ENCODE measurements around the gene KLHL10.
"Not testable (repeated sequence)": the region's sequence is repeated elsewhere in the genome, so short reads cannot be mapped to it uniquely, and the experiment has no call there.

KLHL10 gene

DNA sequence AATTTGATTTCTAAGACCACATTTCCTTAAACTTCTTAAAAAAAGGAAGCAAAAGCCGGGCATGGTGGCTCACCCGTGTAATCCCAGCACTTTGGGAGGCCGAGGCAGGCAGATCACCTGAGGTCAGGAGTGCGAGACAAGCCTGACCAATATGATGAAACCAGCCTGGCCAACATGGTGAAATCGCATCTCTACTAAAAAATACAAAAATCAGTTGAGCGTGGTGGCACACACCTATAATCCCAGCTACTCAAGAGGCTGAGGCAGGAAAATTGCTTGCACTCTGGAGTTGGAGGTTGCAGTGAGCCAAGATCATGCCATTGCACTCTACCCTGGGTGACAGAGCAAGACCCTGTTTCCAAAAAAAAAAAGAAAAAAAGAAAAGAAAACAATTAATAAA, 3.2 kb downstream of the KLHL10 start:
- not testable (repeated sequence) for DNase-seq (ENCODE audit: low read depth, low spot score); H3K4me3 ChIP-seq (ENCODE audit: low read length)

DNA sequence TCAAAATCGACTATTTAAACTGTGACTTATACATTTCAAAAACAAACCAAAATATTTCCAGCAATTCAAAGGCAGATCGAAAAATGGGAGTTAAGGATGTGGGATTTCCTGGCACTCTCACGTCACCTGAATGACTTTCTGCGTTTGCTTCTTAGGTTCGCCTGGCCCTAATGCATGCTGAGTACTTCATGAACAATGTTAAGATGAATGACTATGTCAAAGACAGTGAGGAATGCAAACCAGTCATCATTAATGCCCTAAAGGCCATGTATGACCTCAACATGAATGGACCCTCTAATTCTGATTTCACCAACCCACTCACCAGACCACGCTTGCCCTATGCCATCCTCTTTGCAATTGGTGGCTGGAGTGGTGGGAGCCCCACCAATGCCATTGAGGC, 7.3 kb downstream of the KLHL10 start:
- H3K4me3 ChIP-seq (ENCODE audit: low read length) = no peak overlapping the region
- DNase-seq (ENCODE audit: low read depth, low spot score) = no peak

DNA sequence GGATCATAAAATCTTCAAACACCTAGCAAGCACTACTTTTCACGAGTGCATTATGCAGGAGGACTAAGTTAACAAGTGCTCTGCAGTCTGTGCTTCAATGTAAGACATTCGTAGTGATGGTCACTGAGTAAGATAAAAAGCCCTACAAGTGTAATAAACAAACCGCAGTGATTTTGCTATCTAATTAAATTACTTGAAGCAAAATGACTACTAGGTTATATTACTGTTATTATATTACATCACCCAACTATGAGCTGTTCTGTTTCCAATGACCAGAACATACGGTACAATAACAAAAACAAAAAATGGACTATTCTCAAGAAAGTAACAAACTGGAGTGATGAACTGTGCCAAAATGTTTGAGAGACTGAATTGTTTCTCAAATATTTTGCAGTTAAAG, 11.2 kb downstream of the KLHL10 start:
- H3K4me3 ChIP-seq (ENCODE audit: low read length) = no peak overlapping the region
- no peak for DNase-seq (ENCODE audit: low read depth, low spot score)

DNA sequence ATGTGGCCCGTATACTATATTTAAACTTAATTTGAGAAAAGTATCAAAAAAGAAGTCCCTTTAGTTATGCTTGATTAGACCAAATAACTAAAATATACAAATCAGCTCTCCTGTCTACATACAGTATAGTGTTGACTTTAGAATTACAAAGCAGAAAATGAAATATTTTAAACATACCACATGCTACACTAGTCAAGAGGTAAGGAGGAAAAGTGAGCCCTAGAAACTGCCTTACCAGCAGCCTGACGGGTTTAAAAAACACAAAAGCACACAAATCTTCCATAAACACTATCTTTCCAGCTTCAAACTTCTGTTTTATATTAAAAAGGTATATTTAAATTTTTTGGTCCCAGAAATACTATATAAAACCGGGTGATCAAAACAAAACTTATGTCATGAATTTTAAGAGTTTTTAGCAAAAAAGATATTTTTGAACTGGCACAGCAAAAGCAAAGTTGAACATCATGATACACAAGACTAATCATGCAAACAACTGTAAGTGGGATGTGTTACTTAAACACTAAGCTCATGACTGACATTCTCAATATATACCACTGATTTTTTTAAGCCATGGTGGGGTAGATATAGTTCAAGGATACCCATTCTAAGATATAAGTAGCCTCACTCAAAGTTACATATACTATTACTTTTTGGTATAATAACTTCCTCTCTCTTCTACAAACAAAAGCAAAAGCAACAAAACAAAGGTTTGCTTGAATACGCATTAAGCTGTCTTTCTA, 11.8 kb downstream of the KLHL10 start:
- H3K4me3 ChIP-seq (ENCODE audit: low read length) = no peak overlapping the region
- DNase-seq (ENCODE audit: low read depth, low spot score) = no peak

DNA sequence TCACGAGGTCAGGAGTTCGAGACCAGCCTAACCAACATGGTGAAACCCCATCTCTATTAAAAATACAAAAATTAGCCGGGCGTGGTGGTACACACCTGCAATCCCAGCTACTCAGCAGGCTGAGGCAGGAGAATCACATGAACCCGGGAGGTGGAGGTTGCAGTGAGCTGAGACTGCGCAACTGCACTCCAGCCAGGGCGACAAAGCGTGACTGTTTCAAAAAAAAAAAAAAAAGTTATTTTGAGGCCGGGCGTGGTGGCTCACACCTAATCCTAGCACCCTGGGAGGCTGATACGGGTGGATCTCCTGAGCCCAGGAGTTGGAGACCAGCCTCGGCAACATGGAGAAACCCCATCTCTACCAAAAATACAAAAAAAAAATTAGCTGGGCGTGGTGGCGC, 13.8 kb downstream of the KLHL10 start:
- DNase-seq (ENCODE audit: low read depth, low spot score); H3K4me3 ChIP-seq (ENCODE audit: low read length): not testable (repeated sequence)

DNA sequence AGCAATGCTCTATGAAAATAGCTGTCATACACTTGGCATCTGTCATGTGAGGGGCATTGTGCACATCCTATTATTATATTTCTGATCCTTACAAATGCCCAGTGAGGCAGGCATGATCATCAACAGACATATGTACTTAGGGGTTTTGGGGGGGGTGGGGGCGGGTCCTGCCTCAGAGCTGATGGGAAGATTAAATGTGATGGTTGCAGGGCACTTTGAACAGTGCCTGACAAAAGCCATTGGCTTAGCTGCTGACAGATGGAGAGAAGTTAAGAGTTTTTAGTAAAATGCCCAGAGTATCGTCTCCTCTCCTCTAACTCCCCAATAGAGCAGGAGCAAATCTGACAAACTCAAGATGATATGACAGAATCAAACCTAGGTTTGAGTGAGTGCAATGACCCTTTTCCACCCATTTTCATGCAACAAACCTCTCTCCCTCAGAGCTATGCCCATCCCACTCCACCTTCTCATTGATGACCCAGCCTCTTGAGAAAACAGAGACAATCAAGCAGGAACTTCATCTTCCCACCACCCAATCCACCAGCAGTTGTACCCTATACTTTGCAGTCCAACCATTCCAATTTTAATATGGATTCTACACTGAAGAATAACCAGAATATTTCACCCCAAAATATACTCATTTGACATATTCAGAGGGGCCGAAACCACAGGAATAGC, 22.8 kb downstream of the KLHL10 start:
- no peak overlapping the region for H3K4me3 ChIP-seq (ENCODE audit: low read length)

DNA sequence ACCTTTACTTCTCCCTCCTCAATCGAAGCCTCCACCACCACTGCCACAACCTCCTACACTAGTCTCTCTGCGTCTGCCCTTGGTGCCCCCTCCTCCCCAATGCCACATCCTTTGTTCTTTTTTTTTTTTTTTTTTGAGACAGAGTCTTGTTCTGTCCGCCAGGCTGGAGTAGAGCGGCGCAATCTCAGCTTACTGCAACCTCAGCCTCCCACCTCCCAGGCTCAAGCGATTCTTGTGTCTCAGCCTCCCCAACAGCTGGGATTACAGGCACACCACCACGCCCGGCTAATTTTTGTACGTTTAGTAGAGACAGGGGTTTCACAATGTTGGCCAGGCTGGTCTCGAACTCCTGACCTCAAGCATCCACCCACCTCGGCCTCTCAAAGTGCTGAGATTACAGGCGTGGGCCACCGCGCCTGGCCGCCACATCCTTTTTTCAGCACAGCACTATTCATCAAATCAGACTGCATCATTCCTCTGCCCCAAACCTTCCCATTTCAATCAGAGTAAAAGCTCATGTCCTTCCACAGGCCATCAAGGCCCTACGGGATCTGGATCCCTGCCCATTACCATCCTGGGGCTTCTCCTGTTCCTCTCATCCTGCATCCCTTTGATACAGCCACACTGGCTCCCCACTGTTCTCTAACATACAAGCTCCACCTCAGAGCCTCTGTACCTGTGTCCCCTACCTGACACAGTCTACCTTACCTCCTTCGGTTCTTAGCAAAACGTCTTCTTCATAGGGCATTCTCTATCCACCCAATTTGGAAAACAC, 25.6 kb downstream of the KLHL10 start:
- DNase-seq (ENCODE audit: low read depth, low spot score) = peak; percentile 45
- no peak overlapping the region; the same call in 1 of the 2 replicates for H3K4me3 ChIP-seq (ENCODE audit: low read length)

More for the DNA sequence above, 22.8 kb downstream of the KLHL10 start:
- DNase-seq (ENCODE audit: low read depth, low spot score) = no peak

DNA sequence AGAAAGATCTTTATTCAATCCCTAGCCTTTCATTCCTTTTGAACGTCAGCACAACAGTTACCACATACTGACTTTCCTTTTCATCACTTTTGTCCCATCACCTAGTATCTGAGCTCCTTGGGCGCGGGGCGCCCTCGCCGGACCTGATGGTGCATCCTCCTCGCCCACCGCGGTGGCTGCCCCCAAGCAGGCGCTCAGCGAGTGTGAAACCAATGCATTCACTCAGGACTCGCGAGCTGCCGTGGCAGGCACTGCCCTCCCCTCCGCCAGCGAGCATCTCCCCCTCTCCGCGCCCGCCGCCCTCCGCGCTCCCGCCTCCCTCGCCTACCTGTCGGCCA, 26.8 kb downstream of the KLHL10 start:
- DNase-seq (ENCODE audit: low read depth, low spot score) = no peak
- H3K4me3 ChIP-seq (ENCODE audit: low read length) = peak overlapping the region; percentile 90

DNA sequence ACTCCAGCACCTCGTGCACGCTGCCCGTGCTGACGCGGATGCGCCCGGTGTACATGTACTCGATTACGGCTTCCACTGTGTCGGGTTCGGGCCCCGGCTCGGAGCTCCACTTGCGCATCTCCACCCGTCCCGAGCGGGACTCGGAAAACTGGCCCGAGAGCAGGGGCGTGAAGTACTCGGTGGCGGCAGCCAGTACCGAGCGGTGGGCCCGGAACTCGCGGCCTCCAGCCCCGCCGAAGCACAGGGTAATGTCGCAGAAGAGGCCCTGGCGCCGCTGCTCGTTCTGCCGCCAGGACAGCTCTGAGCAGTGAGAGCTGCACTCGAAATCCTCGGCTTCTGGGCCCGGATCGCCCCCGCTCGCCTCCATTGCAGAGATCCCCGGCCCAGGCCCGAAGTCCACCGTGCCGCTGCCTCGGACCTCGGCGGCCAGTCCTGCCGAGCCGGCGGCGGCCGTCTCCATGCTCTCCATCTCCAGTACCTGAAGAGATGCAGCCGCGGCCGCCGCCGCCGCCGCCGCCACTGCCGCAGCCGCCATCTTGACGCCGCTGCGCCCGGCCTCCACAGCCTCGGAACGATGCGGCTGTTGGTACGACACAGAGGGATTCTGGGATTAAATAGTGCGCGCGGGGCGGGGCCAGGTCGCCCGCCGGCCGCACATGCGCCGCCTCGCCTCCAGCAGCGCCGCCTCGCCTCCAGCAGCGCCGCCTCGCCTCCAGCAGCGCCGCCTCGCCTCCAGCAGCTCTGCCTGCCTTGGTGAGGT, 27.4 kb downstream of the KLHL10 start, which contains the start of gene KLHL11:
Gene KLHL11, minus strand, starts transcription at position 588 of the 760 bp plus-strand sequence. Its CDS starts 53 bp downstream, at position 535.
- DNase-seq (ENCODE audit: low read depth, low spot score) = peak; percentile 71
- H3K4me3 ChIP-seq (ENCODE audit: low read length) = peak within 1 kb of the TSS; percentile 90

DNA sequence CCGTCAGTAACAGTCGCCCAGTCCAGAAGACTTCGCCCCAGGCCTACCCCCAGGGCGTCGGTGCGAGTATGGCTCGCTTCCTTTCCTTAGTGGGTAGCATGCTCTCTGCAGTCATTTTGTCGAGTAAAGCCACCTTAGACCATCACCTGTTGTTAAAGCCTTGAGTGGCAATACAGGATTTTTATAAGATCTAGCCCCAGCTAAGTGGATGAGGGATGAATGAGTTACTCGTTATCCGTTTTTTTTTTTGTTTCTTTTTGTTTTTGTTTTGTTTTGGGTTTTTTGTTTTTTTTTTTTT, 27.9 kb downstream of the KLHL10 start:
- H3K4me3 ChIP-seq (ENCODE audit: low read length) = peak overlapping the region; percentile 58
- no peak for DNase-seq (ENCODE audit: low read depth, low spot score)

DNA sequence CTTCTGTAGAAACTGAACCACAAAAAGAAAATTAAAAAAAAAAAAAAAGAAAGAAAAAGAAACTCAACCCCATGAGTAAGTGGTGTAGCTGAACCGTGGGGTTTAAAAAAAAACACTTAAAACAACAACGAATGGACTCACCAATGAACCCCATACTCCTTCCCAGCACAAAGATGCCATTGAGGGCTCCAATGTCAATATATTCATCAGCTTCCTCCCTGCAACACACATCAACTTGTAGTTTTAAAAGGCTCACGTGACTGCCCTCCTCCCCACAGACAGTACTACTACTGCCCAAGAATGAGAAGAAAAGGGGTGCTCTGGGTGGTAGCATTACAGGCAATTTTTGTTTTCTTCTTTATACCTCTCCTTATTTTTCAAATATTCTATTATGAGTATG, 30.9 kb downstream of the KLHL10 start:
- H3K4me3 ChIP-seq (ENCODE audit: low read length) = no peak overlapping the region
- no peak for DNase-seq (ENCODE audit: low read depth, low spot score)

DNA sequence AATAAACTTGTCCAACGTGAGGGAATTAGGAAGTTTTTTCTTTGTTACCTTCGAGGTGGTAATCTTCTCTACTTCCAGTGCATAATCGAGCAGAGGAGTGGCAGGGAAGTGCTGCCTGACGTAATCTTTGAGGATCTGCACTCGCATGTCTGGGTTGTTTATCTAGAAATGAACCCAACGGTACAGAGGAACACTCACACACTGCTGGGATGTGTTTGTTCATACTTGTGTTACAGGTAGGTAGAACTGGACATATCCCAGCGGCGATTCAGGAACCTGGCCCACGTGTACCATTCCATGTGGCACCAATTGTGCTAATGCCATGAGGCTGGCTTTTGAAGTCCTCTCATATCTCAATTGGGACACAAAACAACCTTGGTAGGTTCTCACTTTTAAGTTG, 31.8 kb downstream of the KLHL10 start:
- H3K4me3 ChIP-seq (ENCODE audit: low read length) = no peak overlapping the region
- no peak for DNase-seq (ENCODE audit: low read depth, low spot score)

DNA sequence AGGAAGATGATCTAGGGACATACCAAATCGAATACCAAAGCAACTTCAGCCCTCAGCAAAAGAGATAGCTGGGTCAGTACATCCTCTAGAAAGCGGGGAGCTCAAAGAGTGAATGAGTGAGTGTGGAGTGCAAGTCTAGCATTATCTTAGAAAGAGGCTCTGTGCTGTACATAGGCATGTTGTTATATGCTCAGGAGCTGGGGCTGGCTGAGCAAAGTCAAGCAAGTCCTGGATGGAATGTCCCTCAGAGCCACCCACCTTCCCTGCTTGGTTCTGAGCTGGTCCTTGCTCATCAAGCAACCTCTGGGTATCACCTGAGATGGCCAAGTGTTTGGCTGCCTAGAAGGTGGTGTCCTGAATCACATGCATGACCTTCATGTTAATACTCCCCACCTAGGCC, 32.5 kb downstream of the KLHL10 start:
- DNase-seq (ENCODE audit: low read depth, low spot score) = no peak
- no peak overlapping the region for H3K4me3 ChIP-seq (ENCODE audit: low read length)

DNA sequence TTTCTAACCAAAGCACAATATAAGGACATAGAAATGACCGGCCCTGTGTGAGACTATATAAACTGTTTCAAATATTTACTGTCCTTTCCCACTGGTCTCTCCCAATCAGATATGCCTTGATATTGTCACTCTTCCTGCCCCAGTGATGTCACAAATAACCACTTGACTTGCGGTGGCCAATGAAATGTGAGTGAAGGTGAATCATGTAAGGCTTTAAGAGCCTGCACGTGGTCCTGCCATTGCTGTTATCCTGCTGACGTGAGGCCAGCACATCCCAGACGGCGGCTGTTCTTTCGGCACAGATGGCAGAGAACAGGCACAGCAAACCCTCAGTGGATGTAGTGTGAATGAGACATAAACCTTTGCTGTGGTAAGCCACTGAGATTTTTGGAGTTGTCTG, 33.0 kb downstream of the KLHL10 start:
- DNase-seq (ENCODE audit: low read depth, low spot score) = no peak
- H3K4me3 ChIP-seq (ENCODE audit: low read length) = no peak overlapping the region

DNA sequence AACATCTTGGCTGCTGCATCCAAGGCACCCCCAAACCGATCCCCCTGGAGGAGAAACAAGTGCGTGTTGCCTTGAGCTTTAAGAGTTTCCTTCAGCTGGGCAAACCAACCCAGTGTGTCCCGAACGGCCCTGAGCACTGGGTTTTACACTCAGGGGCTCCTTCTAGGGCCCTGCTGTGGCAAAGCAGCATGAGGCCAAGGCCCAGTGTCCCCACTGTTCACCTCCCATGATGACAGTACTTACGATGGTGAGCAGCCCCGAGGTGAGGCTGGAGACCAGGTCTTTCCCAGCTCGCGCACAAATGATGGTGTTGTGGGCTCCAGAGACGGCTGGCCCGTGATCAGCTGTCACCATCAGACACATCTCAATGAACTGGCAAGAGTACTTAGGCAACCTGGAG, 34.2 kb downstream of the KLHL10 start:
- no peak for DNase-seq (ENCODE audit: low read depth, low spot score)
- H3K4me3 ChIP-seq (ENCODE audit: low read length) = no peak overlapping the region

DNA sequence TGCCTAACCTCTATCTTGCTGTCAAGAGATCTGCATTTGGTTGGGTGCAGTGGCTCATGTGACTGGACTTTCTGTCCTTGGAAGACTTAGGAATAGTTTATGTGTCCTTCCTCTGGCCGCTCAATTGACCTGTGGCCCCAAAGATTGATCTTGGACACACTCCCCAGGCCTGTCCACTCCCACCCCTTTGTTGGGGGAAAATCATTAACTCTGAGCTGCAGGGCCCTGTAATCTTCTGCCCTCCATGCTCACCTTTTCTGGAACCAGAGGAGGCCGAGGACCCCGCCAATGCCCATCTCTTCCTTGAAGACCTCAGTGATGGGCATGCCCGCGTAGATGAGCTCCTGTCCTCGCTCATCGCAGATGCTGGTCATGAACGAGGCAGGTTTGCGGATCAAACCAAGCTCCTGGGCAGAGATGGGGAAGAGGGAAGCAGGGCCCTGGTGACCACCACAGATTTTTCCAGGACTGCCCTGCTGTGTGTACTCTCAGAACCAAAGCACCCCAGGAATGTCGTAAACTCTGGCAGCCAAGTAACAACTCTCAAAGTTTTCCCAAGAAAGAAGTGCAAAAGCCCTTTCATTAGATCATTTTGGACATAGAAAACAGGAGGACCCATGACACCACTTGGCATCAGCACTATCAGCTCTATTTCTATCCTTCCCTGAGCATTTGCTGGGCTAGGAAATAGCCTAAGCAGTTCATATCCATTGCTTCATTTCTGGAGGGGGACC, 36.1 kb downstream of the KLHL10 start:
- no peak for DNase-seq (ENCODE audit: low read depth, low spot score)
- H3K4me3 ChIP-seq (ENCODE audit: low read length) = no peak overlapping the region

DNA sequence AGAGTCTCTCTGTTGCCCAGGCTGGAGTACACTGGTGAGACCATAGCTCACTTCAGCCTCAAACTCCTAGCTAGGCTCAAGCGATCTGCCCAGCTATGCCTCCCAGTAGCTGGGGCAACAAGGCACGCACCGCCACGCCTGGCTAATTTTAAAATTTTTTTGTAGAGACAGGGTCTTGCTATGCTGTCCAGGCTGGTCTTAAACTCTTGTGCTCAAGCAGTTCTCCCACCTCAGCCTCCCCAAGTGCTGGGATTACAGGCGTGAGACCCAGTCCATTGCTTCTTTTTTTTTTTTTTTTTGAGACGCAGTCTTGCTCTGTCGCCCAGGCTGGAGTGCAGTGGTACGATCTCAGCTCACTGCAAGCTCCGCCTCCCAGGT, 36.7 kb downstream of the KLHL10 start:
- H3K4me3 ChIP-seq (ENCODE audit: low read length); DNase-seq (ENCODE audit: low read depth, low spot score): not testable (repeated sequence)

DNA sequence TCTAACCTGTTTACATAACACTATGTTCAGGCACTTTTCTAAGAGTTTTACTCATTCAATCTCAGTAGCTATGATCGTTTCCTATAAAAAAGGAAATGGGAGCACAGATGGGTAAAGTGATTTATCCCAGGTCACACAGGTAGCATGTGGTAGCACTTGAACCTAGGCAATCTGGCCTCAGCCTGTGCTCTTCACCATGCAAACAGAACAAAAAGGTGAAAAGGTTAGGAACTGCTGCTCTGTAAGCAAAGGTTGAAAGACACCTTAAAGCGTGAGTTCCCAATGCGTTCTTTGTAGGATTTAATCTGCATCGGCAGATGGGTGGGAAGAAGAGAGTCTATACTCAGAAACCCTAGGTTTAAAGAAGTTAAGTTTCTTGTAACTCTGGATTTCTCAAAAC, 42.5 kb downstream of the KLHL10 start:
- no peak overlapping the region for H3K4me3 ChIP-seq (ENCODE audit: low read length)
- no peak for DNase-seq (ENCODE audit: low read depth, low spot score)

DNA sequence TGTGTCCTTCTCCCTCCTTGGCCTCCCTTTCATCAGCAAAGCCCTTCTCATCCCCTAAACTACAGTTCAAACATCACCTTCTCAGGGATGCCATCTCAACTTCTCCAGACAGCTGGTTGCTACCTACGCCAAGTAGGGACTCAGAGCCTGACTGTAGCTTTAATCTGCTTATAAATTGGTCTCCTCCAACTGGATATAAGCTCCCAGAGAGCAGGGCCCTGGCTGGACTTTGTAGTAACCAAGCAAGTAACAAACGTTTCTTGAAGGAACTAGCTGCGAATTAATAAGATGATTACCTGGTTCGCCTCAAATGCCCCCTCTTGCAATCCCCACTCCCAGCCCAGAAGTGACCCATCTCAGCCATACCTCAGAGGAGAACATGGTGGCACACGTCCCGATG, 45.1 kb downstream of the KLHL10 start:
- DNase-seq (ENCODE audit: low read depth, low spot score) = no peak
- no peak overlapping the region for H3K4me3 ChIP-seq (ENCODE audit: low read length)

Measured in Jurkat, Clone E6-1 (cell line).